Thoracic aorta (tissue), 2 donors: ENCODE results near the gene LRP6. TPM values are rescaled to one million over a fixed set of nuclear protein-coding genes. Genes with fewer than 3 reads are reported as not detected.
"Not testable (repeated sequence)": the region's sequence is repeated elsewhere in the genome, so short reads cannot be mapped to it uniquely, and the experiment has no call there.

Source experiments
- ATAC-seq: fragments of 150-250 bp; one replicate; pipeline ENCODE4 v1.8.0; 2017; ENCODE audit warnings: low read depth; ENCODE audit not compliant: insufficient number of reproducible peaks, low FRiP score
- DNase-seq: peaks from one replicate; pipeline ENCODE4 v3.0.0-alpha.2; 2020; ENCODE audit warnings: low spot score
- H3K27ac ChIP-seq, 2 donors: fragments of 200-600 bp; sonication (generic); 1 replicate in 1 of 2; 2 replicates in 1 of 2; pipeline ENCODE4 v1.5.1; 2016; ENCODE audit warnings: mild to moderate bottlenecking in 2 of 2, moderate library complexity in 2 of 2
- H3K27me3 ChIP-seq: fragments of 200-600 bp; sonication (generic); replicated peaks from 2 replicates; pipeline ENCODE4 v1.6.0; 2016; ENCODE audit warnings: mild to moderate bottlenecking; ENCODE audit not compliant: insufficient read depth
- H3K36me3 ChIP-seq: fragments of 200-600 bp; sonication (generic); one replicate; pipeline ENCODE4 v1.5.1; 2016
- H3K4me1 ChIP-seq, 2 donors: fragments of 200-600 bp; sonication (generic); 1 replicate in 1 of 2; 2 replicates in 1 of 2; pipeline versions ENCODE4 v1.5.1 to v1.6.0; 2016; ENCODE audit warnings: low read depth in 2 of 2, mild to moderate bottlenecking in 1 of 2; ENCODE audit not compliant: control insufficient read depth in 1 of 2
- H3K4me3 ChIP-seq: fragments of 200-600 bp; sonication (generic); 2 replicates; pipeline ENCODE4 v1.5.1; 2016; ENCODE audit warnings: mild to moderate bottlenecking
- H3K9me3 ChIP-seq: fragments of 200-600 bp; sonication (generic); 2 replicates; pipeline ENCODE4 v1.5.1; 2016
- CTCF ChIP-seq: fragments of 200-600 bp; sonication (generic); IDR thresholded peaks from one replicate; pipeline ENCODE4 v1.5.1; 2019; ENCODE audit warnings: antibody characterized with exemption
- total RNA-seq, 2 donors: library from RNA; depleted of rRNA; stranded (reverse); fragments of >200 nt; gene quantifications; one replicate each; pipeline versions ENCODE4 v1.1.0 to v1.2.3, GENCODE V29; 2016

The LRP6 gene
- total RNA-seq, 2 donors from 2014 or later: 39.9 to 41.5 TPM

- H3K27ac ChIP-seq: no peak overlapping the region
- H3K27me3 ChIP-seq: no peaks in the 10 kb centered on the region
- no peak overlapping the region for H3K4me3 ChIP-seq
- ATAC-seq: no peak
- no peak for TF ChIP-seq CTCF
- peaks cover 13 to 24% of the 10 kb centered on the region in 2 donors for H3K4me1 ChIP-seq
- no peaks in the 10 kb centered on the region for H3K36me3 ChIP-seq
- H3K9me3 ChIP-seq: no peaks in the 10 kb centered on the region
- no peak for DNase-seq
Observed at GRCh38 chr12:12156116-12156515, 110.7 kb downstream of the LRP6 start.

- ATAC-seq (no peak), DNase-seq (no peak)
- no peak overlapping the region for H3K4me3 ChIP-seq
Observed at GRCh38 chr12:12153596-12153995, 113.2 kb downstream of the LRP6 start.

GRCh38 chr12:12147111-12147510 lies 119.7 kb downstream of the LRP6 start:
- DNase-seq: no peak
- no peaks in the 10 kb centered on the region for H3K27me3 ChIP-seq
- no peak overlapping the region for H3K4me3 ChIP-seq
- H3K9me3 ChIP-seq: no peaks in the 10 kb centered on the region
- TF ChIP-seq CTCF: no peak
- H3K36me3 ChIP-seq: peaks cover 25% of the 10 kb centered on the region
- no peaks in the 10 kb centered on the region for H3K4me1 ChIP-seq
- no peak for ATAC-seq
- H3K27ac ChIP-seq: no peak overlapping the region

More at GRCh38 chr12:12153596-12153995, 113.2 kb downstream of the LRP6 start:
- H3K9me3 ChIP-seq: no peaks in the 10 kb centered on the region
- H3K4me1 ChIP-seq: peaks cover 0 to 2% of the 10 kb centered on the region in 2 donors
- TF ChIP-seq CTCF: no peak
- no peak overlapping the region for H3K27ac ChIP-seq
- H3K27me3 ChIP-seq: no peaks in the 10 kb centered on the region
- H3K36me3 ChIP-seq: peaks cover 20% of the 10 kb centered on the region

- not testable (repeated sequence) for H3K27ac ChIP-seq, H3K27me3 ChIP-seq, DNase-seq, H3K4me3 ChIP-seq, H3K4me1 ChIP-seq, ATAC-seq, H3K9me3 ChIP-seq
- peaks cover 11% of the 10 kb centered on the region for H3K36me3 ChIP-seq
Observed at GRCh38 chr12:12144531-12144930, 122.3 kb downstream of the LRP6 start.

- Histone ChIP-seq H3K9me3 (no peaks in the 10 kb centered on the region), H3K36me3 (no peaks in the 10 kb centered on the region), H3K27me3 (no peaks in the 10 kb centered on the region), H3K27ac (no peak overlapping the region), H3K4me1 (peaks cover 4 to 8% of the 10 kb centered on the region in 2 donors), H3K4me3 (no peak overlapping the region)
- no peak for DNase-seq
- TF ChIP-seq CTCF: no peak
- no peak for ATAC-seq
Observed at GRCh38 chr12:12141000-12141399, 125.8 kb downstream of the LRP6 start.
